Epithelial cell of proximal tubule (primary cell): ENCODE results near the gene LRAT. TPM values are rescaled to one million over a fixed set of nuclear protein-coding genes. Genes with fewer than 3 reads are reported as not detected.
"Not testable (repeated sequence)": the region's sequence is repeated elsewhere in the genome, so short reads cannot be mapped to it uniquely, and the experiment has no call there.

Experiments used
- DNase-seq: peaks from one replicate; pipeline ENCODE4 v3.0.0-alpha.2; 2011; ENCODE audit warnings: low read depth
- H3K4me3 ChIP-seq: 2 replicates; pipeline ENCODE4 v1.5.1; 2011; ENCODE audit warnings: low read depth, mild to moderate bottlenecking, low read length
- CTCF ChIP-seq: conservative IDR thresholded peaks from 2 replicates; pipeline ENCODE4 v1.5.1; 2012; ENCODE audit warnings: low read depth, mild to moderate bottlenecking, low read length
- total RNA-seq: library from RNA; depleted of rRNA; stranded (reverse); fragments of >200 nt; gene quantifications from 2 replicates; pipeline ENCODE4 v1.2.3, GENCODE V29; 2015

LRAT gene
- total RNA-seq, 1 donor from 2014 or later = 2.2 TPM

DNA sequence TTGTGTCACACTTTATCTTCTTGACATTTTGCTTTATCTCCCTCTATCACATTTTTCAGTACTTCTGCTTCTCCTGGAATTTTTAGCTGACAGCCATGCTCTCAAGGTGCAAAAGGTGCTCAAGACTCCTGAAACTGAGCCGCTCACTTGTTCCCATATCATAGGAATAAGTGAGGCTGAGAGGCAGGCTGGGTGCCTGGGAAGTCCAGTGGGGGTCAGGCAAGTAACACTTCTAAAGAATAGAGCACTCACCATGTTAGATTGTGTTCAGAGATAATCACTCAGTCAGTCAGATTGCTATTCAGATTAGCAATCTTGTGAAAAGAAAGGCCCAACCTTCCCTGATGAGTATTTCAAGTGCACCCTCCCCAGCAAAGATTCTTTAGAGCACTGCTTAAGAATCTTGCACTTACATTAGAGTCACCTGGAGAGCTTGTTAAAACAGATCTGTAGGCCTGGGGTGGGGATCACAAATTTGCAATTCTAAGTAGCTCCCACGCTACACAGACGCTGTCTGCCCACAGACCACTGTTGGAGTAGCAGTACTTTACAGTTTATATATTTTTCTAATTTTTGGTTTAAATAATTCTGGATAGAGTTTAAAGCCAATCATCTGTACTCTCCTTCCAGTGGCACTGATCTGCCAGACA is 23.1 kb upstream of the LRAT start:
- no peak overlapping the region for H3K4me3 ChIP-seq
- peak; percentile 18 for TF ChIP-seq CTCF
- DNase-seq = no peak

DNA sequence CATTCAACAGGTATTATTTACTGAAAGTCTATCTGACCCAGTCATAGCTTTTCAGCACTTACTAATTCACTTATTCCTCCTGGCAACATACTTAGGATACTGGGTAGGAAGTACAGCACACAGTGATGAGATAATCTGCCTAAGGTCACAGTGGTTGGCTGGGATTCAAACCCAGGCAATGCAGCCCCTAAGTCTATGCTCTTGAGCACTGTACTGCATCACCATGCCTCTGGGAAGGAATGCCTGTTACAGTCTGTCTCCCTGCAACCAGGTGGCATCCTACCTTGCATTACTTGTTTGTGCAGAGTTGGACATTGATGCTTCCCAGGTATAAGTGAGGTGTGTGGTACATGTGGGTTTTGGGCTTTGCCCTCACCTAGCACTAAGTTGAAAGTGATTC is 21.5 kb upstream of the LRAT start:
- no peak overlapping the region for H3K4me3 ChIP-seq
- DNase-seq = no peak
- TF ChIP-seq CTCF = no peak

DNA sequence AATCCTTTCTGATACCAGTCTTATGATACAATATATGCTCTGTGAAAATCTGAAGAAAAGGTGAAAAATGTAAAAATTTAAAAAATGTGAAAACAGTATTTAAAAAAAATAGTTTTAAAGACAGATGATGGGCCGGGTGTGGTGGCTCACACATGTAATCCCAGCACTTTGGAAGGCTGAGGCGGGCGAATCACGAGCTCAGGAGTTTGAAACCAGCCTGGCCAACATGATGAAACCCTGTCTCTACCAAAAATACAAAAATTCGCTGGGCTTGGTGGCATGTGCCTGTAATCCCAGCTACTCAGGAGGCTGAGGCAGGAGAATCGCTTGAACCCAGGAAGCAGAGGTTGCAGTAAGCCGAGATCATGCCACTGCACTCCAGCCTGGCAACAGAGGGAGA is 20.2 kb upstream of the LRAT start:
- H3K4me3 ChIP-seq, DNase-seq: not testable (repeated sequence)

- no peak for TF ChIP-seq CTCF
- DNase-seq = no peak
- no peak overlapping the region for H3K4me3 ChIP-seq
Measured at GRCh38 chr4:154727540-154727939, 16.3 kb upstream of the LRAT start.

DNA sequence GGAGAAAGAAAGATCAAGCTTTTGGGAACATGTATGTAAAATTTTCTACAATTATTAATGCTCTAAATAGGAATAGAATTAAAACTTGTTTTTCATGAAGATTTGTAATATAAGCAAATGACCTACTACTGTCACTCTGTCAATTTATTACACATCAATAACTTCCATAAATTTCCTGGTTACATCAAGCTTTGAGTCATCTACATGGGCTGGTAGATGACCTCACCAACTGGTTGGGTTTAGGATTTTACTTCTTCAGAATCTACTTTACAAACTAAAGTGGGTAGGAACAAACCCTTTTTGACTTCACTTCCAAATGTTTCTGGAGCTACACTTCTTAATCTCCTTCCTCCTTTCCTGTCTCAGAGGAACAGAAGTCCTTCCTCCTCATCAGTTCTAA is 12.0 kb upstream of the LRAT start:
- no peak for TF ChIP-seq CTCF
- H3K4me3 ChIP-seq = no peak overlapping the region
- no peak for DNase-seq

GRCh38 chr4:154732669-154733068 is 11.1 kb upstream of the LRAT start:
- no peak for DNase-seq
- TF ChIP-seq CTCF = no peak
- no peak overlapping the region for H3K4me3 ChIP-seq

GRCh38 chr4:154736770-154737169 is 7.0 kb upstream of the LRAT start:
- DNase-seq = no peak
- H3K4me3 ChIP-seq = no peak overlapping the region
- no peak for TF ChIP-seq CTCF
